ENCODE measurements around the gene A2M. TPM values are rescaled to one million over a fixed set of nuclear protein-coding genes. Genes with fewer than 3 reads are reported as not detected.
A peak's percentile ranks its signal among the peaks of the same experiment; 100 is the strongest.

A2M gene
- total and polyA plus RNA-seq, 4 donors = 268 to 2,389 (median 1,708) TPM

DNA sequence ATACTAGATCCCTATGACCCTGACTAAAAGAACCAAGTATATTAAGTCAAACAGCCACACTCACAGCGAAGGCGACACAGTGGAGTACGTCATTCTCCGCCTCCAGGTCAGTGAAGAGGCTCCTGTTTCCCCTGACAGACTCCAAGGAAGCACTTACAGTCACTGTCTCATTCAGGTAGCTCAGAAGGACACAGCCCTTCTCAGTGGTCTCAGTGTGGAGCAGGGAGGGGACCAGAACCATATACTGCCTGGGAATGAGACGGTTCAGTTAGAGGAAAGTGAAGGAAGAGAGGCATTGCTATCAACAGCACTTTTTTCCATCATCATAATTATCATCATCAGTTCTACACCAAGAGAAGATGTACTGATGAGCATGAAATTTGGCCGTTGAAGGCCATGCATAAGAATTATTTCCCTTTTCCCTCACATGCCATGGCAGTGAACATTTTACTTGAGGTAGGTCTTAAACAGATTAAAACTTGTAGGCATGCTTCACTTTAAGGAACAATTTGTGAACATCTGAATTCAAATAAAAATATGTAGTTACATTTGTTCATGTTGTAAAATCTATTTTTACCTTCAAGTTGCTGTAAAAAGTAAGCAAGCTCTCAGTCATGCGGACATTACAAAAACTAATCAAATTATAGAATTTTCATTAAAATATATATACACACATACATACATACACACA lies 2.3 kb downstream of the A2M start:
- H3K9me3 ChIP-seq (ENCODE audit: control insufficient read depth, low read length) = no peaks in the 10 kb centered on the region
- peak overlapping the region in 1 of 2 donors; percentile 59 for H3K27ac ChIP-seq (ENCODE audit: low read depth in 1 of 2, low read length in 2 of 2)
- peaks cover 0 to 4% of the 10 kb centered on the region in 2 donors for H3K4me1 ChIP-seq (ENCODE audit: control insufficient read depth in 1 of 2, insufficient read depth in 2 of 2, low read length in 2 of 2)
- no peak for ATAC-seq (ENCODE audit: low FRiP score)
- 72 to 80% methylated on average over 7 of the region's 7 CpGs for WGBS, 2 donors
- H3K27me3 ChIP-seq (ENCODE audit: control insufficient read depth in 1 of 2, insufficient read depth in 2 of 2, low read length in 1 of 2) = no peaks in the 10 kb centered on the region
- no peak for DNase-seq
- intact Hi-C loops (cut with DNase I) = loop anchor here (5.0 to 10.0 kb wide), 3 partner anchors 41 to 131 kb away; no protein-coding TSS in a partner anchor
- H3K4me3 ChIP-seq (ENCODE audit: low read length in 2 of 2) = peak overlapping the region; percentile 80 to 93
- H3K36me3 ChIP-seq (ENCODE audit: control insufficient read depth in 1 of 2, insufficient read depth in 2 of 2, low read length in 1 of 2) = peaks cover 13 to 14% of the 10 kb centered on the region in 2 donors

DNA sequence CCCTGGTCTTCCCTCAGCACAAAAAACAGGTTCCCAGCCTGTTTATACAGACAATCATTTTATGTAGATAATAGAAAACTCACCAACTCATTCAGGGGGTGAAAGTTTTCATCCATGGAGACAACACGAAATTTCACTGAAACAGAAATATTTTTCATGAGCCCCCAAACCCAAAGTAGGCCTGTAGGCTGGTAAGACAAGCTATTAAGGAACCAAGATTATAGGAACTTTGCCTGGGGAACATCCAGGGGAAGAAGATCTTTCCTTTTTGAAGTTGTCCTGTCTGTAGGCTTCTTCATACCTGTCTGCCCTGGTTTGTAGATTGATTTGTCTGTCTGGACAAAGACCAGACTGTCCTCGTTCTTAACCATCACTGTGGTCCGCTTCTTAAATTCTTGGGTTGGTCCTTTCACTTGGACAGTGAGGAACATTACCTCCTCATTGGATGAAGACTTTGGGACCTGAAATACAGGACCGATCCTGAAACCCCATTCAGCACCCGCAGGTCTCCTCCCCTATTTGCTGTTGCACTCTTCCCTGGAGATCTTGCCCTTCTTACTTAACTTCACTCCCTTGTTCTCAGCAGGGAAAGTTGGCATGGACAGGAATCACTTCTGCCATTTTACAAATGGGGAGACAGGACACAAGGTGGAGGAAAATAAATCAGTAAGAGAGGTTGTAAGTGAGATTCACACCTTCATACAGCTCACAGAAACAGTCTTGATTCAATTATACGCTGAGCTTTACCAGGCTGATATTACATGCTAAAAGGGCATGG lies 3.5 kb downstream of the A2M start:
- Histone ChIP-seq H3K4me3 (ENCODE audit: low read length in 2 of 2) (peak overlapping the region in 1 of 2 donors; percentile 14), H3K9me3 (ENCODE audit: control insufficient read depth, low read length) (no peaks in the 10 kb centered on the region), H3K27ac (ENCODE audit: low read depth in 1 of 2, low read length in 2 of 2) (no peak overlapping the region), H3K4me1 (ENCODE audit: control insufficient read depth in 1 of 2, insufficient read depth in 2 of 2, low read length in 2 of 2) (no peaks in the 10 kb centered on the region), H3K27me3 (ENCODE audit: control insufficient read depth in 1 of 2, insufficient read depth in 2 of 2, low read length in 1 of 2) (no peaks in the 10 kb centered on the region), H3K36me3 (ENCODE audit: control insufficient read depth in 1 of 2, insufficient read depth in 2 of 2, low read length in 1 of 2) (peaks cover 16 to 17% of the 10 kb centered on the region in 2 donors)
- intact Hi-C loops (cut with DNase I) = loop anchor here (5.0 to 10.0 kb wide), 3 partner anchors 40 to 133 kb away; no protein-coding TSS in a partner anchor
- no peak for DNase-seq
- WGBS, 2 donors = 92 to 93% methylated on average over 6 of the region's 6 CpGs
- no peak for ATAC-seq (ENCODE audit: low FRiP score)

DNA sequence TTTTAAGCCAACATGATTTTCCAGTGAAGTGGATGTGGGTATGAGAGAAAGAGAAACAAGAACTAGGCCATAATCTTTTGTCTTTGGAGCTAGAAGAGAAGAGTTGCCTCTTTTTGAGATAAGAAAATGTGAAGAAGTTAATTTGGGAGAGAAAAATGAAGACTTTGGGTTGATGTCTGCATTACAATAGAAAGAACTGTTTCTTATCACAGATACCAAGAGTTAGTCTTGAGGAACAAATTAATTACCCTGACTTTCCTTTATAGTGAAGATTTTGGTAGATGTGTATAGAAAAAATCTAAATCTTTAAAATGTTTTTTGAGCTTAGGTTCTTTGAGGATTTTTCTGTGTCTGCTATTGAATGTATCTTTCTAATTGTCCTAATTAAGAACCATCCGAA lies 4.2 kb downstream of the A2M start:
- H3K27ac ChIP-seq (ENCODE audit: low read depth in 1 of 2, low read length in 2 of 2) = no peak overlapping the region
- 90 to 92% methylated on average over 1 of the region's 1 CpG for WGBS, 2 donors
- intact Hi-C loops (cut with DNase I) = loop anchor here (5.0 to 10.0 kb wide), 3 partner anchors 39 to 133 kb away; no protein-coding TSS in a partner anchor
- peaks cover 19 to 21% of the 10 kb centered on the region in 2 donors for H3K36me3 ChIP-seq (ENCODE audit: control insufficient read depth in 1 of 2, insufficient read depth in 2 of 2, low read length in 1 of 2)
- ATAC-seq (ENCODE audit: low FRiP score) (no peak), DNase-seq (no peak)
- H3K4me3 ChIP-seq (ENCODE audit: low read length in 2 of 2) = peak overlapping the region in 1 of 2 donors; percentile 14
- H3K4me1 ChIP-seq (ENCODE audit: control insufficient read depth in 1 of 2, insufficient read depth in 2 of 2, low read length in 2 of 2) = no peaks in the 10 kb centered on the region
- no peaks in the 10 kb centered on the region for H3K27me3 ChIP-seq (ENCODE audit: control insufficient read depth in 1 of 2, insufficient read depth in 2 of 2, low read length in 1 of 2)
- no peaks in the 10 kb centered on the region for H3K9me3 ChIP-seq (ENCODE audit: control insufficient read depth, low read length)

DNA sequence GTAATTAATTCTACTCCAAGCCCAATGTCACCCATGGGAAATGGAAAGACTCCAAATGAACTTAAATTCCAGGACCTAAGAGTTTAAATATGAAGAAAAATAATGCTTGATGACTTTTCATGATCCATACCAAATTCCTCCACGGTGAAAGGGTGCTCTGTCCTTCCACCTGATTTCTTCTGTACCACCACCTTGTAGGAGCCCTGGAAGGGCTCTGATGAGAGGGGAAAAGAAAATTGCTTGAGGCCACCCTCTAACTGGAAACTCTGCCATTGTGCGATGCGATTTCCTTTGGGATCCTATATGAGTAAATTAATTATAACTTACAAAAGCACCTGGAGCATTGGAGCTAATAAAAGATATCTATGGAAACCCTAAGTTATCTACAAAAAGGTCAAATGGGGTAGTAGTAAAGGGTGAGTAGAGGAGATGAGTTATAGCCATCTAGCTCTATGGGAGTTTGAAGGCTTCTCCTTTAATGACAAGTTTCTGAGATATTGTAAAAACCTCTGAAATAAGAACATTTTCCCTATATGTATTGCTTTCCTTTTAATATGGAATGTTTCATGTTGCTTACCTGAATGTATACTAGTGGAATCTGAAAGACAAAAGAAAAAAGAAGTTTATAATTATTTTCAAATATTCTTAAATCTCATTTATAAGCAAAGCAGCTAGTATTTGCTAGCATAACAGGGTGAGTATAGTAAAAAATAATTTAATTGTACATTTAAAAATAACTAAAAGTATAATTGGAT lies 5.8 kb downstream of the A2M start:
- H3K4me3 ChIP-seq (ENCODE audit: low read length in 2 of 2) = no peak overlapping the region
- DNase-seq = no peak
- no peaks in the 10 kb centered on the region for H3K27me3 ChIP-seq (ENCODE audit: control insufficient read depth in 1 of 2, insufficient read depth in 2 of 2, low read length in 1 of 2)
- H3K36me3 ChIP-seq (ENCODE audit: control insufficient read depth in 1 of 2, insufficient read depth in 2 of 2, low read length in 1 of 2) = peaks cover 20 to 21% of the 10 kb centered on the region in 2 donors
- WGBS, 2 donors = 94% methylated on average over 3 of the region's 3 CpGs
- H3K9me3 ChIP-seq (ENCODE audit: control insufficient read depth, low read length) = no peaks in the 10 kb centered on the region
- intact Hi-C loops (cut with DNase I) = loop anchor here (5.0 to 10.0 kb wide), 3 partner anchors 38 to 135 kb away; no protein-coding TSS in a partner anchor
- H3K27ac ChIP-seq (ENCODE audit: low read depth in 1 of 2, low read length in 2 of 2) = no peak overlapping the region
- H3K4me1 ChIP-seq (ENCODE audit: control insufficient read depth in 1 of 2, insufficient read depth in 2 of 2, low read length in 2 of 2) = no peaks in the 10 kb centered on the region
- no peak for ATAC-seq (ENCODE audit: low FRiP score)

DNA sequence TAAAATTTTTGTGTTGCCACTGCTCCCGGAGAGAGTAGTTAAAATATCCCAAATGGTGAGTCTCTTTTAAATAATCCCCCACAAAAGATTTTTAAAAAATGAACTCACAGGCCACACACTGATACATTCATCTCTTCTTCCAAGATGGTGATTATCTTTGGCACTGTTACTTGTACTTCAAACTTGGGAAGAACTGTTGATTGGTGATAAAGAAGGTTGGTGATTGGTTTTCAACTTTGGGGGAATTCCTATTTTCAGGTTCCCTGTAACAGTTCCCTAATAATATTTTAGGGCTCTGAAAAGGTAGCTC lies 6.6 kb downstream of the A2M start:
- peaks cover 21% of the 10 kb centered on the region in 2 donors for H3K36me3 ChIP-seq (ENCODE audit: control insufficient read depth in 1 of 2, insufficient read depth in 2 of 2, low read length in 1 of 2)
- no peaks in the 10 kb centered on the region for H3K27me3 ChIP-seq (ENCODE audit: control insufficient read depth in 1 of 2, insufficient read depth in 2 of 2, low read length in 1 of 2)
- DNase-seq (no peak), ATAC-seq (ENCODE audit: low FRiP score) (no peak)
- no peak overlapping the region for H3K4me3 ChIP-seq (ENCODE audit: low read length in 2 of 2)
- H3K27ac ChIP-seq (ENCODE audit: low read depth in 1 of 2, low read length in 2 of 2) = no peak overlapping the region
- 79 to 80% methylated on average over 1 of the region's 1 CpG for WGBS, 2 donors
- no peaks in the 10 kb centered on the region for H3K9me3 ChIP-seq (ENCODE audit: control insufficient read depth, low read length)
- intact Hi-C loops (cut with DNase I) = no loop called here
- no peaks in the 10 kb centered on the region for H3K4me1 ChIP-seq (ENCODE audit: control insufficient read depth in 1 of 2, insufficient read depth in 2 of 2, low read length in 2 of 2)

DNA sequence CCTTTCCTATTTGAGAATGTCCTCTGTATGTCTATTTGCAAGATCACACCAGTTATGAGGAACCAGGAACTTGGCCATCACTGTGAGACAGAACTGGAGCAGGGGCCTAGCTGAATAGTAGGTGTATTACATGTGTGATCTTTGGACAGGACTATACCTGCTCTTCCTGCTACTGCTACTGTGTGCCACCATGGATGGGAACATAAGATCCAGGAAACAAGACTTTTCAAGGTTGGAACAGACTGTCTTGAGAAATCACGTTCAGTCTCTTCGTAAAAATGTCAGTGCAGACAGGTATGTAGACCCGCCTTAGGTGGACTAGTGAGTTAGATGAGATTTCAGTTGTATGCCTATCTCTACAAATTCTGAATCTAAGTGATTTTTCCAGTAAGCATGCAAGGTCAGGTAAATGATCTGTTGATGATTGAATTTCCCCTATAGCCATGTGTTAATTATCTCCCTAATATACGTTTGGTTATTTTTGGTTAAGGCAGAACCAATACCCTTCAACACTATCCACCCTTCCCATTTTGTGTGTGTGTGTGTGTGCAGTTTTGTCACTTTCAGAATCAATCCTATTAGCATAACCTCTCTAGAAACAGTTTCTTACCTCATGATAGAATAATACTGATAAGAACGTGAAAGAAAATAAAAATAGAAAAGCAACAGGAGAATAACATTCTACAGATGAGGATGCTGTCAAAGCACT lies 7.1 kb downstream of the A2M start:
- DNase-seq (no peak), ATAC-seq (ENCODE audit: low FRiP score) (no peak)
- intact Hi-C loops (cut with DNase I) = no loop called here
- no peaks in the 10 kb centered on the region for H3K27me3 ChIP-seq (ENCODE audit: control insufficient read depth in 1 of 2, insufficient read depth in 2 of 2, low read length in 1 of 2)
- H3K4me1 ChIP-seq (ENCODE audit: control insufficient read depth in 1 of 2, insufficient read depth in 2 of 2, low read length in 2 of 2) = no peaks in the 10 kb centered on the region
- peaks cover 21 to 23% of the 10 kb centered on the region in 2 donors for H3K36me3 ChIP-seq (ENCODE audit: control insufficient read depth in 1 of 2, insufficient read depth in 2 of 2, low read length in 1 of 2)
- peak overlapping the region in 1 of 2 donors; percentile 17 for H3K27ac ChIP-seq (ENCODE audit: low read depth in 1 of 2, low read length in 2 of 2)
- H3K4me3 ChIP-seq (ENCODE audit: low read length in 2 of 2) = no peak overlapping the region
- H3K9me3 ChIP-seq (ENCODE audit: control insufficient read depth, low read length) = no peaks in the 10 kb centered on the region
- WGBS, 2 donors = 68 to 75% methylated on average over 5 of the region's 5 CpGs

DNA sequence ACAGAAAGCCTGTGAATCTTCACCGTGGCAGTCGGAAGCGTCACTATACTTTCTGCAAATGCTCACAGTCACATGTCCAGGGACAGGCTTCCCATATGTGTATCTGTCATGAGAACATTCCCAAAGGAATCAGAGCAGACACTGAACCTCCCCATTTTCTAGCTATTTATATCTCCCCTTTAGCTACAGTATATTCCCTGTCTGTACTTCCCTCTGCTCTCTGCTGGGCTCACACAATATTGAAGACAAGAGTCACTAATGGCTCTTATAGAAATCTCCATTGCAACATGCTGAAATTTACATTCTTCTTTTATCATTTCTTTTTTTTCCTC lies 8.2 kb downstream of the A2M start:
- Histone ChIP-seq H3K9me3 (ENCODE audit: control insufficient read depth, low read length) (no peaks in the 10 kb centered on the region), H3K4me1 (ENCODE audit: control insufficient read depth in 1 of 2, insufficient read depth in 2 of 2, low read length in 2 of 2) (no peaks in the 10 kb centered on the region), H3K36me3 (ENCODE audit: control insufficient read depth in 1 of 2, insufficient read depth in 2 of 2, low read length in 1 of 2) (peaks cover 18 to 22% of the 10 kb centered on the region in 2 donors), H3K27ac (ENCODE audit: low read depth in 1 of 2, low read length in 2 of 2) (no peak overlapping the region), H3K4me3 (ENCODE audit: low read length in 2 of 2) (no peak overlapping the region), H3K27me3 (ENCODE audit: control insufficient read depth in 1 of 2, insufficient read depth in 2 of 2, low read length in 1 of 2) (no peaks in the 10 kb centered on the region)
- intact Hi-C loops (cut with DNase I) = no loop called here
- 83 to 84% methylated on average over 3 of the region's 3 CpGs for WGBS, 2 donors
- DNase-seq = no peak
- no peak for ATAC-seq (ENCODE audit: low FRiP score)

Data from aorta (tissue), 5 donors.